HG03060 (cell line): ENCODE data around the gene FER.
"Not testable (repeated sequence)": the region's sequence is repeated elsewhere in the genome, so short reads cannot be mapped to it uniquely, and the experiment has no call there.

Experiments
- ATAC-seq: cut with Tn5 transposase; IDR thresholded peaks from one replicate; pipeline ENCODE4 v1.9.1; 2021; ENCODE audit warnings: low read depth, moderate number of reproducible peaks; ENCODE audit not compliant: unreplicated experiment

FER gene

GRCh38 chr5:109025729-109026128 is 278.0 kb downstream of the FER start:
- ATAC-seq: not testable (repeated sequence)

- no peak for ATAC-seq
Observed at GRCh38 chr5:109027983-109028607, 280.4 kb downstream of the FER start.

GRCh38 chr5:109028608-109029299 is 281.1 kb downstream of the FER start:
- no peak for ATAC-seq

GRCh38 chr5:109029847-109030246 is 282.1 kb downstream of the FER start:
- ATAC-seq: no peak

- ATAC-seq: no peak
Observed at GRCh38 chr5:109030360-109031143, 282.9 kb downstream of the FER start.

- no peak for ATAC-seq
Observed at GRCh38 chr5:109034306-109034705, 286.6 kb downstream of the FER start.

GRCh38 chr5:109035436-109035835 is 287.7 kb downstream of the FER start:
- ATAC-seq: no peak

GRCh38 chr5:109038209-109038840 is 290.6 kb downstream of the FER start:
- ATAC-seq: no peak

- no peak for ATAC-seq
Observed at GRCh38 chr5:109041317-109041716, 293.6 kb downstream of the FER start.

GRCh38 chr5:109045710-109046109 is 298.0 kb downstream of the FER start:
- no peak for ATAC-seq

GRCh38 chr5:109049565-109049964 is 301.9 kb downstream of the FER start:
- ATAC-seq: no peak

GRCh38 chr5:109050321-109050720 is 302.6 kb downstream of the FER start:
- not testable (repeated sequence) for ATAC-seq

- not testable (repeated sequence) for ATAC-seq
Observed at GRCh38 chr5:109052216-109052615, 304.5 kb downstream of the FER start.

GRCh38 chr5:109053995-109054417 is 306.3 kb downstream of the FER start:
- no peak for ATAC-seq

- ATAC-seq: no peak
Observed at GRCh38 chr5:109060378-109061025, 312.8 kb downstream of the FER start.

- no peak for ATAC-seq
Observed at GRCh38 chr5:109062664-109063063, 315.0 kb downstream of the FER start.

- ATAC-seq: no peak
Observed at GRCh38 chr5:109063223-109063622, 315.5 kb downstream of the FER start.

- ATAC-seq: no peak
Observed at GRCh38 chr5:109076741-109077140, 329.0 kb downstream of the FER start.

- no peak for ATAC-seq
Observed at GRCh38 chr5:109078448-109078847, 330.8 kb downstream of the FER start.

GRCh38 chr5:109080481-109080880 is 332.8 kb downstream of the FER start:
- no peak for ATAC-seq

- ATAC-seq: no peak
Observed at GRCh38 chr5:109080896-109081295, 333.2 kb downstream of the FER start.
